DMS 273 (cell line): Measurements from ENCODE around the gene TLN1.

Experiments
- DNase-seq: peaks from one replicate; lab custom pipeline; 2025; ENCODE audit not compliant: unreplicated experiment; lab: John Stamatoyannopoulos, UW

The TLN1 gene

DNA sequence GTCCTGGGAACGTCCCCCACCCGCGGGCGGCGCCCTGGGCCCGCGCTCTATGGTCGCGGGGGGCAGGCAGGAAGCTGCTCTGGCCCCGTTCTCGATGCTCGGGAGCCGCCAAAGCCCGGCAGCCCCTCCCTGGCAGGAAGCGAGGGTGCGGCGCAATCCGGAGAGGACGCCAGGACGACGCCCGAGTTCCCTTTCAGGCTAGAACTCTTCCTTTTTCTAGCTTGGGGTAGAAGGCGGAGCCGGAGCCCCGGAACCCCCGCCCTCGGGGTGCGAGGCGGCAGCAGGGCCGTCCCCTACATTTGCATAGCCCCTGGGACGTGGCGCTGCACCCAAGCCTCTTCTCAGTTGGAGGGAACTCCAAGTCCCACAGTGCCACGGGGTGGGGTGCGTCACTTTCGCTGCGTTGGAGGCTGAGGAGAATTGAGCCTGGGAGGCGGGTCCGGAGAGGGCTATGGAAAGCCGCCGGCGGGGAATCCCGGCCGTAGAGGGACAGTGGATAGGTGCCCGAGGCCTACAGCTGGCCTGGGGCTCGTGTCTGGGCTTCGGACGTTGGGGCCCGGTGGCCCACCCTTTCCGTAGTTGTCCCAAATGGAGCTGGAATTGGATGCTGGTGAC lies at the start of gene TLN1, which contains the start of gene CREB3:
Gene TLN1 (minus strand): TSS at position 11 of the 615 bp plus-strand sequence. CDS start 6,501 bp downstream, outside the sequence.
Gene CREB3 (plus strand): TSS at position 482 of the 615 bp plus-strand sequence. CDS start 107 bp downstream, at position 589.
- peak; percentile 99 for DNase-seq

DNA sequence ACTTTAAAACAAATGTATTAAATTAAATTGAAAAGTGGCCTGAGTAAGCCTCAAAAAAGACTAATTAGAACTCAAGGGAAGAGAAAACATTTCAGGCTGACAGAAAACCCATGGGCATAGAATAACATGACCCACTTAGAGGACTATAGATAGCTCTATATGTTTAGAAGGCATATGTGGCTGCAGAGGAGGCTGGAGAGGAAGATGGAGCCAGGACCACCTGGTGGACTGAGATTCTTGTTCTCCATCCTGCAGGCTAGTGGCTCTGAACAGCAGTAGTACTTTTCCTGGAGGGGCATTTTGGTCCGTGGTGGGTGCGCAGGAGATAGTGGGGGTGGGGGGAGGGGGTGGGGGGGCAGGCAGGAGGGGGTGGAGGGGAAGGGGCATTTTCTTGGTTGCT lies 49.1 kb upstream of the TLN1 start:
- no peak for DNase-seq

GRCh38 chr9:35778496-35778895 lies 46.5 kb upstream of the TLN1 start:
- DNase-seq: no peak

DNA sequence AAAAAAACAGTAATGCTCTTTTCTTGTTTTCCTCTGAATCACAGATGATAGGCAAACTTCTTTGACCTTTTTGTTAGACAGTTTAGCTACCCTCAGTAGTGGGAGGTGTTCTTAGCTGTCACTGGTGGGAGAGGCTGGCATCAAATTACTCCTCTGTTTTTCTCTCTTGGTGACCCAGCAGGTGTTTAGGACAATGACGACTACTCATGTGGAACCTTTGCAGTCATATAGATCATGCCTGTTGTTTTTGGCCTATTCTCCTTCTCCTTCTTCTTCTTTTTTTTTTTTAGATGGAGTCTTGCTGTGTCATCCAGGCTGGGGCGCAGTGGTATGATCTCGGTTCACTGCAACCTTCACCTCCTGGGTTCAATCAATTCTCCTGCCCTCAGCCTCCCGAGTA lies 44.0 kb upstream of the TLN1 start:
- DNase-seq: peak; percentile 32

- peak; percentile 69 for DNase-seq
These were observed 43.1 kb upstream of the TLN1 start for GRCh38 chr9:35774907-35775635.

GRCh38 chr9:35771943-35772342 lies 39.9 kb upstream of the TLN1 start:
- no peak for DNase-seq

DNA sequence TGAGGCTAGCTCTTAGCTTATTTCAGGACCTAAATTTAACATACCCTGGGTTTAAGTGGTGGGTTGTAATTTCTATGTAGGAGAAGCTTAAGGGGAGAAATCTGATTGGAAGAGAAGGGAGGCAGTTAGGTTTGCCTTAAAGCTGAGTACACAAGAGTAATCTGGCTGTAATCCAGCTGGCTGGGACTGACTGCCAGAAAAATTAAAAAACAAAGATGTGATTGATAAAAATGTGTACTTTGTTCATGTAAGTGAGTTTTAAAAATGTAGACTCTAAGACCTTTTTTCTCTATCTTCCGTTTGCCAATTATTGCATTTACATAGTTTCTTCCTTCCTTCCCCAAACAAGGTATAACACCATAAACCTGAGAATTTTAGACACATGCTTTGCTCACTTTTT lies 39.5 kb upstream of the TLN1 start:
- peak; percentile 50 for DNase-seq

- no peak for DNase-seq
These were observed 39.1 kb upstream of the TLN1 start for GRCh38 chr9:35771075-35771433.

- no peak for DNase-seq
These were observed 37.8 kb upstream of the TLN1 start for GRCh38 chr9:35769763-35770162.

- DNase-seq: no peak
These were observed 35.5 kb upstream of the TLN1 start for GRCh38 chr9:35767458-35767857.

- no peak for DNase-seq
These were observed 35.0 kb upstream of the TLN1 start for GRCh38 chr9:35766997-35767396.

DNA sequence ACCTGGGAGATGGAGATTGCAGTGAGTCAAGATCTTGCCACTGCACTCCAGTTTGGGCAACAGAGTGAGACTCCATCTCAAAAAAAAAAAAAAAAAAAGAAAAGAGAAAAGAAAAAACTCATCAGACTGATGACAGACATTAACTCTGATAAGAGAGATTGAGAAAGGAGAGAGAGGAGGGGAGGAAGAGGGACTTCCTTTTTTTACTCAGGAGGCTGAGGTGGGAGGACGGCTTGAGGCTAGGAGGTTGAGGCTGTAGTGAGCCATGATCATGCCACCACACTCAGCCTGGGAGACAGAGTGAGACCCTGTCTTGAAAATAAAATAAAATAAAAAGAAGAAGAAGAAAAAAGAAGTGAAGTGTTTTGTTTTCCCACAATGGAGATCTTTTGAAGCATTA lies 31.8 kb upstream of the TLN1 start:
- no peak for DNase-seq

DNA sequence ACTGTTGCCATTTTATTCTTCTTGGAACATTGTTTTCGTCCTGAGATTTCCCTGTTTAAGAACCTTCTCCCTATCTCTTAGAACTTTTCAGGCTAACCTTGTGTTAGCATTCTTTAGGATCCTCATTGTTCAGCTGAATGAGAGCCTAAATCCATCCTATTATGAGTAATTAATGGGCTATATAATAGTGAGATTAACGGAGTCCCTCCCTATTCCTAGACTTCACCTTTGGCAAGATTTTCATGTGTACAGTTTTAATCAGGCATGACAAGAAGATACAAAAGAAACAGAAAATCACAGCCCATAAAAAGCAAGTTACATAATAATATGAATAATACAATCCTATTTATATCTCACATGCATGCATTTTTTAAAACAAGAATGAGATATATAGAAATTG lies 31.2 kb upstream of the TLN1 start:
- DNase-seq: no peak

DNA sequence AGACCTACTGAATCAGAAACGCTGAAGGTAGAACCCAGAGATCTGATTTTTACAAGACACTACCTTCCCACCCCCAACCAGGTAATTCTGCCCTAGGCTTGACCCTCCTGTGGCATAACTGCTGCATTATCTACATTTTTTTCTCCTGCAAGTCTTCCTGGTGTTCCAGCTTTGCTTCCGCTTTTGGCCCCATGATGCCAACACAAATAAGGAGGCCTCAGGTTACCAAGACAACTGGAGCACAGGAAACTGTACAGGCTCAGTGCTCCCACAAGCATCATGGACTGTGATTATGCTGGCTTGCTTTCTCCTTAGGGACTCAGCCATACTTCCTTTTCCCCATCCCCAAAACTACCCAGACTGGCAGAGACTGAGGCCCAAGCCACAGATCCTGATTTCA lies 28.7 kb upstream of the TLN1 start:
- no peak for DNase-seq

DNA sequence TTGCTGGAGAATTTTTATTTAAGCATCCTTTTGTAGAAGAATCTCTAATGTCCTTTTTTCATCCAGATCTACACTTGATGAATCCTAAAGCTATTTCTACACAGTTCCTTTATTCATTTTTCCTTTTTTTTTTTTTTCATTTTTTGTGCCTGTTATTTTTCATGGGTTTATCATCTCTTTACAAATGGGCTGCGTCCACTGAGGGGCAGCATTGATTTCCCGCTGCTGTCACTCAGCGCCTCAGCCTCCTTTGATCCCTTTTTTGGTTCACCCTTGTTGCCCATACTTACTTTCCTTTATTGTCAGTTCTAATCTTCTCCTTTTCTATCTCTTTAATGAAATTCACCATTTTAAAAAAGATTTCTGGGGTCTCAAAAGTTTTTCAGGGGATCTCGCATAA lies 27.8 kb upstream of the TLN1 start:
- no peak for DNase-seq

DNA sequence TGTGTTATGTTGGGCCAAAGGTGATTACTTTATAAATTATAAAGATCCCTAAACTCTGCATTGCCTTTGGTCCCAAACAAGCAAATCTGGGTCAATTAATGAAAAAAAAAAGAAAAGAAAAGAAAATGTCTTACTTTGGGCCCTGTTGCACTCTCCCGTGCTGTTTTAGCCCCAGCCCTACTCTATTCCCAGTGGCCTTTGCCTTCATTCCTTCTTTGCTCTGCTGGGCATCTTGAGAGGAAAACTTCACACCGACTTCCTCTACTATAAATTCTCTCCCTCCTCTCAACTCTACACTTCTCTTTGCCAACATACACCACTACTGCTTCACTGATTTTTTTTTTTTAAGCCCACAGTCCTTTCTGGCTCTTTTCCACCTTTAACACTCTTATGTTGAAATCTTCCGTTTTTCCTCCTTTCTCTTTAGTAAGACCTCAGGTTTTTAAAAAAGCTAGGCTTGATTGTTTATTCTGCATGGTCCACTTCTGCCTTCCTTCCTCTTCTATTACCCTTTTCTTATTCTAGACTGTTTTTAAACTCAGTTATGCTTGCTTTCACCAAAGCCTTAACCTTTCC lies 26.6 kb upstream of the TLN1 start:
- DNase-seq: no peak

- DNase-seq: no peak
These were observed 25.9 kb upstream of the TLN1 start for GRCh38 chr9:35757892-35758275.

DNA sequence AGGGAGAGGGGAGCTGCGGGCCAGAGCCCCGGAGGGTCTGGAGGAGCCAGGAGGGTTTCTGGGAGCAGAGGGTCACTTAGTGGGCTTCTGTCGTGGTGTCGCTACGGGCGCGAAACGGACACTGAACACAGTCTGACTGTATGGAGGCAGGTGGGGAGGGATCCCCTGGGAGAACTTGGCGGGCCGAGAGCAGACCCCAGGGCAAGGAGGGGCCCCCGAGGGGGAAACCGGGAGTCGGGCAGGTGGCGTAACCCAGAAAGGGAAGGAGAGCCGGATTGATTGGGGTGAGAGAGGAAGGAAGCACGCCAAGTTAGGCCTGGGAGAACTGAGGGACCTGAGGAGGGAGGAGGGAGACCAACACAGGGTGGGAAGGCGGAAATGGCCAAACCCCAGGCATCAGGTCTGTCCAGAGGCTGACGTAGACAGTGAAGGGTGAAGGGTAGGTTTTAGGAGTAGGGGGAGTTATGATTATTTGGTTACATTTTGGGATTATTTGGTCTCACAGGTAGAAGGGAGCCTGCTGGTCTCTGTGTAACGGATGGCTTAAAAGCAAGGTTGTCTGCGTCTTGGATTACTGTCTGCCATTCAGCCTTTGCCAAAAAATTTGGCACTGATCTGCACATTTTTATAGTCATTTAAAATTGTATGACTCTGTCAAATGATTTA lies 25.4 kb upstream of the TLN1 start:
- peak; percentile 75 for DNase-seq

DNA sequence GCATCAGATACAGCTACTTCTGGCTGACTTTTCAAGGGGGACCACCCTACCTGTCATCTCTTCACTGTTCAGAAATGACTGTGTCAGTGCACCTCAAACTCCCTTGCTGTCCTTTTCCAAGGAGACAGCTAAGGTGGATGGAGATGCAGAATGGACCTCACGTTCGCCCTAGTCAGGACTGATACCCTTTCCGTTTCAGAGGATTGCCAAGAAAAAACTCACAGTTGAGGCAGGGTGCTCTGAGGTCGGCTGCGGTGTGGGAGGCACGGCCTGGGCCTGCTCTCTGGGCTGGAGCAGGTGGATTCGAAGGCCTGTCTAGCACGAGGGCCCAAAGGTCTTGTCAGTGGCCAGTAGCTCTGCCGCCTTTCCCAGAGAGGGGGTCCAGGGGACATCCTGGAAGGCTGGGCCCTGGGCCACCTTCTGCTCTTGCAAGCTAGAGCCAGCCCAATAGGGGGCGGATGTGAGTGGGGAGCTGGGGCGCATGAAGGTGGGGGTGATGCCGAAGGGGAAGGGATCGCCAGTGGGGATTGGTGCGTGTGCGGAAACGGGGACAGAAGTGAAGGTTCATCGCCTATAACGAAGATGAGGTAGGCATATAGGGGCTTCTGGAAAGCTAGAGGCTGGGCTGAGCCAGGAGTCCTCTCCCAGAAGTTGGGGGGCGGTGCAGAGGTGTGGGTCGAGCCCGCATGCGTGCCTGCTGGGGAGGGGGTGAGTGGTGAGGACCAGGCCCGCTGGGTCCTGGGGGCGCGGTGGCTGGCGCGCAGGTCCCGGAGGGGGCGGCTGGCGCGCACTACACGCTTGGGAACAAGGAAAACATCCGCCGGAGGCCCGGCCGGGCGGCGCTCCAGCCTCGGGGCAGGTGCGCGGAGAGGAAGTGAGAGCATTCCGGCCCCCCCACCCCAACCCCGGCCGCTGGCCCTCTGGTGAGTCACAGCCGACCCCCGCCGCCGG lies 24.6 kb upstream of the TLN1 start:
- peak; percentile 87 for DNase-seq

DNA sequence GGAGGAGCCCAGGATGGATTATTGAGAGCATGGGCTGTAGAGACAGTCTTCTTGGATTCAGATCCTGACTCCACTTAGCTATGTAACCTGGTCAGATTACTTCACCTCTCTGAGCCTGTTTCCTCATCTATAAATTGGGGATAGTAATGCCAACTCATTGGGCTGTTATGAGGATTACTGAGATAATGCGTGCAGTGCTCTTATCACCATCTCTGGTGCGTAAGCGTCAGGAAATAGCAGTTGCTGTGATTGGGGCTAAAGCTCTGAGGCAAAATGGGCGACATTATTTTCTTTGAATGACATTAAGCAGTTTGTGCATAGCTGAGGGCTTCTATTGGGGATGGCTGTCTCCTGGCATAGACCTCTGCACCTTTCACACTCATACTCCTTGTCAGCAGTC lies 23.1 kb upstream of the TLN1 start:
- no peak for DNase-seq

DNA sequence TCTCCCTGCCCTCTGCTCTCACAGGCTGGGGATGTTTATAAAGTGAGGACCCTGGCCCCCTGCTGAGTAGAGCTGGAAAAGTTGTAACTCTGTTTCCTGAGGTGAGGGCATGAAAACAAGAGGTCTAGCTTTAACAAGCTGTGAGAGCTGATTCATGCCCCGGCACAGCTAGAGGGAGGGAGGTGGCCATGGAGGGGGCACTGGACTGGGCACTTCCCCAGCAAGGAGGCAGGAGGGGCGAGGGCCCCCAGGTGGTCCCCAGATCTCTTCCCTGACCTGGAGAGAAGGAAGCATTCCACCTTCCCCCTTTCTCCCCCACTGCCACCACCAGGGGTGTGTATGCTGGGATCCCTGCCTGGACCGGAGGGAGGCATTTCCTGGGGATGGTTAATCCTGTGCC lies 22.3 kb upstream of the TLN1 start, which contains the start of gene MSMP:
Gene MSMP (minus strand): TSS at position 13 of the 400 bp plus-strand sequence. CDS start 147 bp downstream, outside the sequence.
- no peak for DNase-seq
